ENCODE data around the gene ASB2.

ASB2 gene

GRCh38 chr14:93980456-93981201, 4.3 kb upstream of the ASB2 start:
- no peaks in the 10 kb centered on the region for H3K27me3 ChIP-seq
- H3K36me3 ChIP-seq = no peaks in the 10 kb centered on the region
- no peak for TF ChIP-seq CTCF (IDR thresholded peaks at IDR 0.05; ENCODE audit: low read depth, low read length)
- DNase-seq = no peak
- H3K4me3 ChIP-seq (ENCODE audit: low read depth, low read length) = no peak overlapping the region
- no peaks in the 10 kb centered on the region for H3K9me3 ChIP-seq
- no peaks in the 10 kb centered on the region for H3K4me1 ChIP-seq

- no peak overlapping the region for H3K4me3 ChIP-seq (ENCODE audit: low read depth, low read length)
- no peak for TF ChIP-seq CTCF (IDR thresholded peaks at IDR 0.05; ENCODE audit: low read depth, low read length)
- H3K27me3 ChIP-seq = no peaks in the 10 kb centered on the region
- no peaks in the 10 kb centered on the region for H3K4me1 ChIP-seq
- H3K36me3 ChIP-seq = no peaks in the 10 kb centered on the region
- no peak for DNase-seq
- H3K9me3 ChIP-seq = no peaks in the 10 kb centered on the region
Observed at GRCh38 chr14:93978735-93979134, 2.4 kb upstream of the ASB2 start.

- Histone ChIP-seq H3K36me3 (no peaks in the 10 kb centered on the region), H3K27me3 (no peaks in the 10 kb centered on the region), H3K4me1 (no peaks in the 10 kb centered on the region), H3K9me3 (no peaks in the 10 kb centered on the region), H3K4me3 (ENCODE audit: low read depth, low read length) (no peak overlapping the region)
- no peak for DNase-seq
- no peak for TF ChIP-seq CTCF (IDR thresholded peaks at IDR 0.05; ENCODE audit: low read depth, low read length)
Observed at GRCh38 chr14:93977790-93978581, 1.6 kb upstream of the ASB2 start.

- Histone ChIP-seq H3K4me1 (no peaks in the 10 kb centered on the region), H3K27me3 (no peaks in the 10 kb centered on the region), H3K36me3 (no peaks in the 10 kb centered on the region), H3K9me3 (no peaks in the 10 kb centered on the region), H3K4me3 (ENCODE audit: low read depth, low read length) (no peak overlapping the region)
- DNase-seq = no peak
- no peak for TF ChIP-seq CTCF (IDR thresholded peaks at IDR 0.05; ENCODE audit: low read depth, low read length)
Observed at GRCh38 chr14:93977171-93977570, 801 bp upstream of the ASB2 start.

GRCh38 chr14:93975791-93976476, 436 bp downstream of the ASB2 start:
- no peaks in the 10 kb centered on the region for H3K9me3 ChIP-seq
- no peaks in the 10 kb centered on the region for H3K4me1 ChIP-seq
- DNase-seq = no peak
- H3K36me3 ChIP-seq = no peaks in the 10 kb centered on the region
- TF ChIP-seq CTCF (IDR thresholded peaks at IDR 0.05; ENCODE audit: low read depth, low read length) = no peak
- no peaks in the 10 kb centered on the region; the same call in 1 of the 2 replicates for H3K27me3 ChIP-seq
- no peak overlapping the region for H3K4me3 ChIP-seq (ENCODE audit: low read depth, low read length)
